Lower leg skin (tissue), 4 donors: Measurements from ENCODE around the gene TBC1D23. TPM values are rescaled to one million over a fixed set of nuclear protein-coding genes. Genes with fewer than 3 reads are reported as not detected.
A peak's percentile ranks its signal among the peaks of the same experiment; 100 is the strongest.

ENCODE experiments used
- DNase-seq, 2 donors: peaks; one replicate each; pipeline ENCODE4 v3.0.0-alpha.2; 2019; ENCODE audit warnings: low spot score in 2 of 2
- H3K4me3 ChIP-seq: fragments of 200-600 bp; sonication (generic); 2 replicates; pipeline ENCODE4 v1.5.1; 2017; ENCODE audit warnings: mild to moderate bottlenecking, low read depth; ENCODE audit not compliant: poor library complexity, severe bottlenecking
- CTCF ChIP-seq, 3 donors: fragments of 450-650 bp; IDR thresholded peaks; one replicate each; pipeline ENCODE4 v1.5.1; 2016; ENCODE audit warnings: antibody characterized with exemption in 3 of 3, mild to moderate bottlenecking in 3 of 3, moderate library complexity in 2 of 3
- POLR2A ChIP-seq, 2 donors: fragments of 450-650 bp; IDR thresholded peaks; one replicate each; pipeline ENCODE4 v1.6.1; 2016 to 2017; ENCODE audit warnings: antibody characterized with exemption in 2 of 2, mild to moderate bottlenecking in 1 of 2, moderate library complexity in 1 of 2
- WGBS, 2 donors: methylation state at CpG; one replicate each; pipeline ENCODE4 v1.1.5; 2018; 5-methylcytosine and 5-hydroxymethylcytosine counted together
- intact Hi-C: fragments of 100-400 bp; cut with DNase I; formaldehyde crosslinking; loops from one replicate; pipeline ENCODE4 v1.15.0; 2023; ENCODE audit warnings: low total_unique reads
- total RNA-seq, 4 donors: library from RNA; depleted of rRNA; stranded (reverse); fragments of >200 nt; gene quantifications; one replicate each; pipeline ENCODE4 v1.1.0, GENCODE V29; 2016

The TBC1D23 gene
- total RNA-seq, 4 donors from 2014 or later: 28.3 to 37.7 (median 35.9) TPM

GRCh38 chr3:100329800-100330489 lies 69.2 kb downstream of the TBC1D23 start:
- no peak for DNase-seq
- intact Hi-C loops: no loop called here
- TF ChIP-seq POLR2A (IDR thresholded peaks at IDR 0.05) (no peak), CTCF (IDR thresholded peaks at IDR 0.05) (no peak)
- no peak overlapping the region for H3K4me3 ChIP-seq
- 85% methylated on average over 4 of the region's 4 CpGs for WGBS, 2 donors

GRCh38 chr3:100330651-100331050 lies 69.9 kb downstream of the TBC1D23 start:
- no peak for DNase-seq
- H3K4me3 ChIP-seq: no peak overlapping the region
- 83 to 88% methylated on average over 5 of the region's 5 CpGs for WGBS, 2 donors
- TF ChIP-seq CTCF (IDR thresholded peaks at IDR 0.05): no peak
- no peak for TF ChIP-seq POLR2A (IDR thresholded peaks at IDR 0.05)
- intact Hi-C loops: no loop called here

GRCh38 chr3:100331660-100332059 lies 70.9 kb downstream of the TBC1D23 start:
- no peak for TF ChIP-seq POLR2A (IDR thresholded peaks at IDR 0.05)
- no peak for TF ChIP-seq CTCF (IDR thresholded peaks at IDR 0.05)
- WGBS, 2 donors: 92 to 93% methylated on average over 4 of the region's 4 CpGs
- DNase-seq: no peak
- intact Hi-C loops: no loop called here
- no peak overlapping the region for H3K4me3 ChIP-seq

- no peak for DNase-seq
- no peak for TF ChIP-seq POLR2A (IDR thresholded peaks at IDR 0.05)
- TF ChIP-seq CTCF (IDR thresholded peaks at IDR 0.05): no peak
- no peak overlapping the region for H3K4me3 ChIP-seq
- intact Hi-C loops: no loop called here
Measured at GRCh38 chr3:100333051-100333450, 72.3 kb downstream of the TBC1D23 start.

- no peak for TF ChIP-seq POLR2A (IDR thresholded peaks at IDR 0.05)
- no peak for TF ChIP-seq CTCF (IDR thresholded peaks at IDR 0.05)
- 33 to 41% methylated on average over 14 of the region's 14 CpGs for WGBS, 2 donors
- DNase-seq: no peak
- peak overlapping the region; percentile 61 for H3K4me3 ChIP-seq
- intact Hi-C loops: no loop called here
Measured at GRCh38 chr3:100333970-100334487, 73.2 kb downstream of the TBC1D23 start.
